ENCODE measurements around the gene CYTIP. TPM values are rescaled to one million over a fixed set of nuclear protein-coding genes. Genes with fewer than 3 reads are reported as not detected.

CYTIP gene
- total RNA-seq, 2 donors from 2014 or later = 286 to 294 TPM

GRCh38 chr2:157447031-157447430 is 3.1 kb upstream of the CYTIP start:
- no peaks in the 10 kb centered on the region for H3K9me3 ChIP-seq (ENCODE audit: control insufficient read depth, low read length, poor library complexity, severe bottlenecking)
- DNase-seq (no peak), ATAC-seq (peak; percentile 13)
- no peaks in the 10 kb centered on the region for H3K27me3 Mint-ChIP-seq
- peak overlapping the region; percentile 70 for H3K4me3 Mint-ChIP-seq
- H3K36me3 Mint-ChIP-seq (ENCODE audit: low read depth) = peaks cover 12% of the 10 kb centered on the region
- peak overlapping the region; percentile 100 for H3K27ac Mint-ChIP-seq
- peaks cover 42% of the 10 kb centered on the region for H3K4me1 Mint-ChIP-seq

- H3K4me3 Mint-ChIP-seq = peak overlapping the region; percentile 99
- peaks cover 53% of the 10 kb centered on the region for H3K4me1 Mint-ChIP-seq
- H3K9me3 ChIP-seq (ENCODE audit: control insufficient read depth, low read length, poor library complexity, severe bottlenecking) = peaks cover 3% of the 10 kb centered on the region
- ATAC-seq (no peak), DNase-seq (no peak)
- no peaks in the 10 kb centered on the region for H3K27me3 Mint-ChIP-seq
- H3K36me3 Mint-ChIP-seq (ENCODE audit: low read depth) = peaks cover 30% of the 10 kb centered on the region
- peak overlapping the region; percentile 100 for H3K27ac Mint-ChIP-seq
Measured at GRCh38 chr2:157444641-157445040, 752 bp upstream of the CYTIP start.

- peaks cover 31% of the 10 kb centered on the region for H3K36me3 Mint-ChIP-seq (ENCODE audit: low read depth)
- H3K9me3 ChIP-seq (ENCODE audit: control insufficient read depth, low read length, poor library complexity, severe bottlenecking) = peaks cover 3% of the 10 kb centered on the region
- H3K4me1 Mint-ChIP-seq = peaks cover 50% of the 10 kb centered on the region
- peak overlapping the region; percentile 99 for H3K4me3 Mint-ChIP-seq
- no peak for ATAC-seq
- H3K27ac Mint-ChIP-seq = peak overlapping the region; percentile 100
- H3K27me3 Mint-ChIP-seq = no peaks in the 10 kb centered on the region
- DNase-seq = no peak
Measured at GRCh38 chr2:157443090-157443489, 799 bp downstream of the CYTIP start.

GRCh38 chr2:157442636-157443035 is 1.3 kb downstream of the CYTIP start:
- Mint-ChIP-seq H3K4me3 (peak overlapping the region; percentile 99), H3K27me3 (no peaks in the 10 kb centered on the region), H3K36me3 (ENCODE audit: low read depth) (peaks cover 36% of the 10 kb centered on the region), H3K4me1 (peaks cover 50% of the 10 kb centered on the region), H3K27ac (peak overlapping the region; percentile 100)
- no peak for ATAC-seq
- DNase-seq = no peak
- peaks cover 3% of the 10 kb centered on the region for H3K9me3 ChIP-seq (ENCODE audit: control insufficient read depth, low read length, poor library complexity, severe bottlenecking)

- Mint-ChIP-seq H3K27ac (peak overlapping the region; percentile 100), H3K4me3 (peak overlapping the region; percentile 99), H3K4me1 (peaks cover 50% of the 10 kb centered on the region), H3K36me3 (ENCODE audit: low read depth) (peaks cover 36% of the 10 kb centered on the region), H3K27me3 (no peaks in the 10 kb centered on the region)
- H3K9me3 ChIP-seq (ENCODE audit: control insufficient read depth, low read length, poor library complexity, severe bottlenecking) = peaks cover 3% of the 10 kb centered on the region
- ATAC-seq = peak; percentile 19
- DNase-seq = no peak
Measured at GRCh38 chr2:157442191-157442590, 1.7 kb downstream of the CYTIP start.

- Mint-ChIP-seq H3K27ac (peak overlapping the region; percentile 100), H3K36me3 (ENCODE audit: low read depth) (peaks cover 38% of the 10 kb centered on the region), H3K27me3 (no peaks in the 10 kb centered on the region), H3K4me3 (peak overlapping the region; percentile 99), H3K4me1 (peaks cover 49% of the 10 kb centered on the region)
- peak in 1 of 3 donors; percentile 23 for DNase-seq
- ATAC-seq = peak; percentile 65
- peaks cover 3% of the 10 kb centered on the region for H3K9me3 ChIP-seq (ENCODE audit: control insufficient read depth, low read length, poor library complexity, severe bottlenecking)
Measured at GRCh38 chr2:157441072-157441454, 2.8 kb downstream of the CYTIP start.

GRCh38 chr2:157440404-157441071 is 3.4 kb downstream of the CYTIP start:
- H3K27me3 Mint-ChIP-seq = no peaks in the 10 kb centered on the region
- H3K27ac Mint-ChIP-seq = peak overlapping the region; percentile 100
- DNase-seq = no peak
- peaks cover 38% of the 10 kb centered on the region for H3K36me3 Mint-ChIP-seq (ENCODE audit: low read depth)
- peaks cover 3% of the 10 kb centered on the region for H3K9me3 ChIP-seq (ENCODE audit: control insufficient read depth, low read length, poor library complexity, severe bottlenecking)
- peak overlapping the region; percentile 99 for H3K4me3 Mint-ChIP-seq
- no peak for ATAC-seq
- H3K4me1 Mint-ChIP-seq = peaks cover 49% of the 10 kb centered on the region

GRCh38 chr2:157439824-157440186 is 4.1 kb downstream of the CYTIP start:
- Mint-ChIP-seq H3K4me1 (peaks cover 51% of the 10 kb centered on the region), H3K36me3 (ENCODE audit: low read depth) (peaks cover 38% of the 10 kb centered on the region), H3K4me3 (peak overlapping the region; percentile 99), H3K27me3 (no peaks in the 10 kb centered on the region), H3K27ac (peak overlapping the region; percentile 100)
- ATAC-seq (peak; percentile 10), DNase-seq (no peak)
- peaks cover 3% of the 10 kb centered on the region for H3K9me3 ChIP-seq (ENCODE audit: control insufficient read depth, low read length, poor library complexity, severe bottlenecking)

- H3K4me3 Mint-ChIP-seq = peak overlapping the region; percentile 99
- H3K27ac Mint-ChIP-seq = peak overlapping the region; percentile 100
- peaks cover 3% of the 10 kb centered on the region for H3K9me3 ChIP-seq (ENCODE audit: control insufficient read depth, low read length, poor library complexity, severe bottlenecking)
- DNase-seq = no peak
- H3K36me3 Mint-ChIP-seq (ENCODE audit: low read depth) = peaks cover 44% of the 10 kb centered on the region
- H3K27me3 Mint-ChIP-seq = no peaks in the 10 kb centered on the region
- H3K4me1 Mint-ChIP-seq = peaks cover 51% of the 10 kb centered on the region
- ATAC-seq = peak; percentile 6
Measured at GRCh38 chr2:157438863-157439823, 4.7 kb downstream of the CYTIP start.

GRCh38 chr2:157433394-157433793 is 10.5 kb downstream of the CYTIP start:
- H3K4me1 Mint-ChIP-seq = peaks cover 75% of the 10 kb centered on the region
- ATAC-seq (no peak), DNase-seq (no peak)
- H3K36me3 Mint-ChIP-seq (ENCODE audit: low read depth) = peaks cover 38% of the 10 kb centered on the region
- H3K27ac Mint-ChIP-seq = peak overlapping the region; percentile 100
- no peaks in the 10 kb centered on the region for H3K9me3 ChIP-seq (ENCODE audit: control insufficient read depth, low read length, poor library complexity, severe bottlenecking)
- no peaks in the 10 kb centered on the region for H3K27me3 Mint-ChIP-seq
- peak overlapping the region; percentile 93 for H3K4me3 Mint-ChIP-seq

GRCh38 chr2:157432475-157433106 is 11.3 kb downstream of the CYTIP start:
- H3K9me3 ChIP-seq (ENCODE audit: control insufficient read depth, low read length, poor library complexity, severe bottlenecking) = no peaks in the 10 kb centered on the region
- Mint-ChIP-seq H3K36me3 (ENCODE audit: low read depth) (peaks cover 32% of the 10 kb centered on the region), H3K27ac (peak overlapping the region; percentile 100), H3K27me3 (no peaks in the 10 kb centered on the region), H3K4me1 (peaks cover 70% of the 10 kb centered on the region), H3K4me3 (peak overlapping the region; percentile 93)
- DNase-seq = no peak
- peak; percentile 20 for ATAC-seq

- H3K9me3 ChIP-seq (ENCODE audit: control insufficient read depth, low read length, poor library complexity, severe bottlenecking) = peaks cover 4% of the 10 kb centered on the region
- Mint-ChIP-seq H3K27ac (peak overlapping the region; percentile 100), H3K36me3 (ENCODE audit: low read depth) (peaks cover 33% of the 10 kb centered on the region), H3K4me3 (no peak overlapping the region), H3K27me3 (no peaks in the 10 kb centered on the region), H3K4me1 (peaks cover 65% of the 10 kb centered on the region)
- DNase-seq (no peak), ATAC-seq (no peak)
Measured at GRCh38 chr2:157431176-157431575, 12.7 kb downstream of the CYTIP start.

Data from T-helper 17 cell (primary cell).